PC-9 (cell line): ENCODE data around the gene RYR1.

Source experiments
- EZH2 ChIP-seq: fragments of 200-600 bp; sonication (generic); IDR thresholded peaks from 2 replicates; pipeline ENCODE4 v1.8.0; 2017; ENCODE audit warnings: antibody characterized with exemption, low read depth
- TF ChIP-seq, protein P1 (sequence below): fragments of 200-600 bp; sonication (generic); conservative IDR thresholded peaks from 2 replicates; pipeline ENCODE4 v1.6.1; 2017; ENCODE audit warnings: mixed run types, antibody characterized with exemption, mild to moderate bottlenecking, moderate library complexity

DNA sequence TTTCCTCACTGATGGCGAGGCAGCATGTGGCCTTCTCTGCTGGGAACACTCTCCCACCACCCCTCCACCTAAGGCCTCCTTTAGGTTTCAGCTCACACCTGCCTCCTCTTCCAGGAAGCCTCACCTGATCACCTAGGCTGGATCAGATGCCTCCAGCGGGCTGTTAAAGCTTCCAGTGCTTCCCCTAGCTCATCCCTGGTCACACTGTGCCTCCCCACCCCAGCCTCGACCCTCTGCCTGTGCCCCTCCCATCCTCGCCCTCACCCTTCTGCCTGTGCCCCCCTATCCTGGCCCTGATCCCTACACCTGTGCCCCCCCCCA is 150.5 kb downstream of the RYR1 start:
- TF ChIP-seq, protein P1, sequence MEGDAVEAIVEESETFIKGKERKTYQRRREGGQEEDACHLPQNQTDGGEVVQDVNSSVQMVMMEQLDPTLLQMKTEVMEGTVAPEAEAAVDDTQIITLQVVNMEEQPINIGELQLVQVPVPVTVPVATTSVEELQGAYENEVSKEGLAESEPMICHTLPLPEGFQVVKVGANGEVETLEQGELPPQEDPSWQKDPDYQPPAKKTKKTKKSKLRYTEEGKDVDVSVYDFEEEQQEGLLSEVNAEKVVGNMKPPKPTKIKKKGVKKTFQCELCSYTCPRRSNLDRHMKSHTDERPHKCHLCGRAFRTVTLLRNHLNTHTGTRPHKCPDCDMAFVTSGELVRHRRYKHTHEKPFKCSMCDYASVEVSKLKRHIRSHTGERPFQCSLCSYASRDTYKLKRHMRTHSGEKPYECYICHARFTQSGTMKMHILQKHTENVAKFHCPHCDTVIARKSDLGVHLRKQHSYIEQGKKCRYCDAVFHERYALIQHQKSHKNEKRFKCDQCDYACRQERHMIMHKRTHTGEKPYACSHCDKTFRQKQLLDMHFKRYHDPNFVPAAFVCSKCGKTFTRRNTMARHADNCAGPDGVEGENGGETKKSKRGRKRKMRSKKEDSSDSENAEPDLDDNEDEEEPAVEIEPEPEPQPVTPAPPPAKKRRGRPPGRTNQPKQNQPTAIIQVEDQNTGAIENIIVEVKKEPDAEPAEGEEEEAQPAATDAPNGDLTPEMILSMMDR, result no peak
- no peak for TF ChIP-seq EZH2
